ENCODE data around the gene DERA. TPM values are rescaled to one million over a fixed set of nuclear protein-coding genes. Genes with fewer than 3 reads are reported as not detected.
"Not testable (repeated sequence)": the region's sequence is repeated elsewhere in the genome, so short reads cannot be mapped to it uniquely, and the experiment has no call there.

Gene DERA
- total and polyA plus RNA-seq, 2 donors from 2014 or later, result 40.2 to 59.5 TPM

GRCh38 chr12:15939111-15939510 lies 28.0 kb downstream of the DERA start:
- no peak for TF ChIP-seq CTCF (IDR thresholded peaks at IDR 0.05; ENCODE audit: borderline replicate concordance, extremely low read depth, insufficient read depth)
- intact Hi-C loops (cut with DNase I), result no loop called here
- DNase-seq (no peak), FAIRE-seq (no peak)
- Histone ChIP-seq H3K9ac (ENCODE audit: low read length in 3 of 3) (no peak overlapping the region), H3K9me3 (ENCODE audit: control insufficient read depth in 2 of 3, insufficient read depth in 1 of 3, low read length in 3 of 3) (peaks cover 0 to 6% (median 5%) of the 10 kb centered on the region in 3 donors), H3K4me3 (ENCODE audit: low read length in 3 of 3) (no peak overlapping the region), H3K27me3 (ENCODE audit: control insufficient read depth, insufficient read depth, low read length) (no peaks in the 10 kb centered on the region), H3K4me1 (ENCODE audit: control insufficient read depth in 2 of 3, insufficient read depth in 2 of 3, low read depth in 1 of 3, low read length in 3 of 3) (no peaks in the 10 kb centered on the region), H3K27ac (ENCODE audit: low read depth in 2 of 2, low read length in 2 of 2) (no peak overlapping the region), H3K36me3 (ENCODE audit: control insufficient read depth in 2 of 3, insufficient read depth in 3 of 3, low read length in 3 of 3) (no peaks in the 10 kb centered on the region)

GRCh38 chr12:15942475-15942874 lies 31.3 kb downstream of the DERA start:
- TF ChIP-seq CTCF (IDR thresholded peaks at IDR 0.05; ENCODE audit: borderline replicate concordance, extremely low read depth, insufficient read depth), result no peak
- Histone ChIP-seq H3K4me1 (ENCODE audit: control insufficient read depth in 2 of 3, insufficient read depth in 2 of 3, low read depth in 1 of 3, low read length in 3 of 3) (no peaks in the 10 kb centered on the region), H3K27ac (ENCODE audit: low read depth in 2 of 2, low read length in 2 of 2) (no peak overlapping the region), H3K9ac (ENCODE audit: low read length in 3 of 3) (no peak overlapping the region), H3K9me3 (ENCODE audit: control insufficient read depth in 2 of 3, insufficient read depth in 1 of 3, low read length in 3 of 3) (peaks cover 0 to 6% (median 5%) of the 10 kb centered on the region in 3 donors), H3K36me3 (ENCODE audit: control insufficient read depth in 2 of 3, insufficient read depth in 3 of 3, low read length in 3 of 3) (no peaks in the 10 kb centered on the region), H3K27me3 (ENCODE audit: control insufficient read depth, insufficient read depth, low read length) (no peaks in the 10 kb centered on the region), H3K4me3 (ENCODE audit: low read length in 3 of 3) (no peak overlapping the region)
- FAIRE-seq (no peak), DNase-seq (no peak)
- intact Hi-C loops (cut with DNase I), result no loop called here

GRCh38 chr12:15943519-15943918 lies 32.4 kb downstream of the DERA start:
- H3K9ac ChIP-seq (ENCODE audit: low read length in 3 of 3); intact Hi-C loops (cut with DNase I); H3K27me3 ChIP-seq (ENCODE audit: control insufficient read depth, insufficient read depth, low read length); H3K4me1 ChIP-seq (ENCODE audit: control insufficient read depth in 2 of 3, insufficient read depth in 2 of 3, low read depth in 1 of 3, low read length in 3 of 3); DNase-seq; FAIRE-seq; H3K36me3 ChIP-seq (ENCODE audit: control insufficient read depth in 2 of 3, insufficient read depth in 3 of 3, low read length in 3 of 3); H3K27ac ChIP-seq (ENCODE audit: low read depth in 2 of 2, low read length in 2 of 2); H3K4me3 ChIP-seq (ENCODE audit: low read length in 3 of 3); H3K9me3 ChIP-seq (ENCODE audit: control insufficient read depth in 2 of 3, insufficient read depth in 1 of 3, low read length in 3 of 3): not testable (repeated sequence)

GRCh38 chr12:15948461-15948860 lies 37.3 kb downstream of the DERA start:
- H3K27ac ChIP-seq (ENCODE audit: low read depth in 2 of 2, low read length in 2 of 2); H3K4me1 ChIP-seq (ENCODE audit: control insufficient read depth in 2 of 3, insufficient read depth in 2 of 3, low read depth in 1 of 3, low read length in 3 of 3); H3K9ac ChIP-seq (ENCODE audit: low read length in 3 of 3); H3K27me3 ChIP-seq (ENCODE audit: control insufficient read depth, insufficient read depth, low read length); H3K4me3 ChIP-seq (ENCODE audit: low read length in 3 of 3); H3K36me3 ChIP-seq (ENCODE audit: control insufficient read depth in 2 of 3, insufficient read depth in 3 of 3, low read length in 3 of 3); H3K9me3 ChIP-seq (ENCODE audit: control insufficient read depth in 2 of 3, insufficient read depth in 1 of 3, low read length in 3 of 3); DNase-seq; intact Hi-C loops (cut with DNase I); FAIRE-seq: not testable (repeated sequence)

- intact Hi-C loops (cut with DNase I), result no loop called here
- Histone ChIP-seq H3K36me3 (ENCODE audit: control insufficient read depth in 2 of 3, insufficient read depth in 3 of 3, low read length in 3 of 3) (peaks cover 0 to 2% (median 0%) of the 10 kb centered on the region in 3 donors), H3K4me1 (ENCODE audit: control insufficient read depth in 2 of 3, insufficient read depth in 2 of 3, low read depth in 1 of 3, low read length in 3 of 3) (peaks cover 0 to 2% (median 0%) of the 10 kb centered on the region in 3 donors), H3K27me3 (ENCODE audit: control insufficient read depth, insufficient read depth, low read length) (no peaks in the 10 kb centered on the region), H3K27ac (ENCODE audit: low read depth in 2 of 2, low read length in 2 of 2) (no peak overlapping the region), H3K9me3 (ENCODE audit: control insufficient read depth in 2 of 3, insufficient read depth in 1 of 3, low read length in 3 of 3) (no peaks in the 10 kb centered on the region), H3K4me3 (ENCODE audit: low read length in 3 of 3) (no peak overlapping the region), H3K9ac (ENCODE audit: low read length in 3 of 3) (no peak overlapping the region)
- FAIRE-seq (no peak), DNase-seq (no peak)
- TF ChIP-seq CTCF (IDR thresholded peaks at IDR 0.05; ENCODE audit: borderline replicate concordance, extremely low read depth, insufficient read depth), result no peak
Measured at GRCh38 chr12:15955281-15955680, 44.1 kb downstream of the DERA start.

Data from kidney (tissue), 14 donors.